Tibial nerve (tissue), 4 donors: ENCODE measurements around the gene AP2A1.

ENCODE experiments used
- CTCF ChIP-seq, 5 experiments: fragments of 200-600 bp in 3 of 5; fragments of 450-650 bp in 2 of 5; sonication (generic) in 3 of 5; IDR thresholded peaks; one replicate each; pipeline ENCODE4 v1.5.1; 2016 to 2019; ENCODE audit warnings: antibody characterized with exemption in 5 of 5, mild to moderate bottlenecking in 3 of 5, moderate library complexity in 2 of 5
- EP300 ChIP-seq, 2 donors: sonication (generic); formaldehyde crosslinking; IDR thresholded peaks; one replicate each; pipeline ENCODE4 v1.6.1; 2017; ENCODE audit warnings: antibody characterized with exemption in 2 of 2, mild to moderate bottlenecking in 1 of 2

- no peak for TF ChIP-seq CTCF (IDR thresholded peaks at IDR 0.05)
- no peak for TF ChIP-seq EP300 (IDR thresholded peaks at IDR 0.05)
These were observed 36.6 kb upstream of the AP2A1 start for GRCh38 chr19:49730166-49730565.
